Activated CD8-positive, alpha-beta memory T cell treated with anti-CD3 and anti-CD28 coated beads, Interleukin-2, amount 50 U/mL, for 24 hours (primary cell): Measurements from ENCODE around the gene HNRNPUL1.
"Not testable (repeated sequence)": the region's sequence is repeated elsewhere in the genome, so short reads cannot be mapped to it uniquely, and the experiment has no call there.

Source experiments
- DNase-seq: peaks from one replicate; pipeline ENCODE4 v3.0.0-alpha.2; 2020; ENCODE audit errors: extremely low read depth

The HNRNPUL1 gene

DNA sequence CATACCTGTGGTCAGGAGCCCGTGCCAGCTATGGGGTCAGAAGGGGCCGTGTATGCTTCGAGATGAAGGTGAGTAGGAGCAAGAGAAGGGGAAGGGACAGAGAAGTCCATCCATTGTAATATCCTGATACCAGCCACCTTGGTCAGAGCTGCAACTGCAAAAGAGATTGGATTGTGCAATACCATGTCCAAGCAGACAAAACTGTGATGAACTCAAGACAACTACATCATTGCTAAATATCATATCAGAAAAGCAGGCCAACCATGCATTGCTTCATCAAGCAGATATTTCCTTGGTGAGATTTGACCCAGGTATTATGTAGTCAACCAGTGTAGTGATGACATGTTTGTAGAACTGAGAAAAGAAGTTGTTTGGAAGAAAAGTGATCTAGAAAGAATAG lies 12.1 kb downstream of the HNRNPUL1 start:
- no peak for DNase-seq

DNA sequence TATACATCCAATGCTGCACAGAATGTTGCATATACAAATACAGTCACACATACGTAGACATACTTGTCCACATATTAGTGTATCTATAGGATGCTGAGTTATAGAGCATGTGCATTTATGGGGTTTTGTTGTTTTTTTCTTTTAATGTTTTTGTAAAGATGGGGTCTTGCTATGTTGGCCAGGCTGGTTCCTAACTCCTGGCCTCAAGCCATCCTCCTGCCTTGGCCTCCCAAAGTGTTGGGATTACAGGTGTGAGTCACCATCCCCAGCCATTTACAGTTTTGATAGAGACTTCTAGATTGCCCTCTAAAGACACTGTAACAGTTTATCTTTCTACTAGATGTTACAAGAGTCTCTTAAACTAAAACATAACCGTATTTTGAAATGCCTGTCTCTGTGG lies 14.3 kb downstream of the HNRNPUL1 start:
- DNase-seq = no peak

DNA sequence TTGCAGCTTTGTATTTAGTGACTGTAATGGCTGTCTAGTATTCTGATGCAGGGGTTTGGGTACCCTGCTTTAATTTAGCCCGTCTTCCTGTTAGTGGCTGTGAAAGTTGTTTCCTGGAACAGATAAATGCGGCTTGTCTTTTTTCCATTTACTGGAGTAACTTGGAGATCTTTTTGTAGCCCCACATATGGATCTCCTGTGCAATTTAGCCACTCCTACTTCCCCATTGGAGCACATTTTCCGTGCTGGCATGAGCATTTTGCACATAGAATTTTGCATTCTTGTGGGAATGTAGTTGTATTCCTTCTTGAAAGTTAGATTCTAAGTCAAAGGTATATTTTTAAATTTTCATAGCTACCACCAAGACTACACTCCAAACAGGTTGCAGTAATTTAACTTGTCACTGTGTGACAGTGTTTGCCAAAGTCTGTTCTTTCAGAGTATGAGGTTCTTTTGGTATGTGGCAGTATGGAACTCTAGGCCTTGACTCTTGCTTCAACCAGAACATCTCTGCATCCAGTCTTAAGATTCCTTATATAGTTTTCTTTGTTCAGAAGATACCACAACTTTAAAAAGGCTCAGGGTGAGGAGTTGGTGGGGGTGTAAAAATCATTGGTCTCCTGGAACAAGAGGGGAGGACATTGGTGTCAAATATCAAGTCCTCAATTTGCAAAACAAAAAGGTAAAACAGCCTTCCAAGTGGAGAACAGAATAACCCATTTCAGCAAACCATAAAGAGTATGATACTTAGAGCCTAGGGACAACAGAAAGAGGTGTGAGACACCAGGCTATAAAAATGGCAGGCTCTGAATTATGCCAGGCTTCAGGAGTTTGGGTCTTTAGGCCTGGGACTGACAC lies 24.7 kb downstream of the HNRNPUL1 start:
- no peak for DNase-seq

DNA sequence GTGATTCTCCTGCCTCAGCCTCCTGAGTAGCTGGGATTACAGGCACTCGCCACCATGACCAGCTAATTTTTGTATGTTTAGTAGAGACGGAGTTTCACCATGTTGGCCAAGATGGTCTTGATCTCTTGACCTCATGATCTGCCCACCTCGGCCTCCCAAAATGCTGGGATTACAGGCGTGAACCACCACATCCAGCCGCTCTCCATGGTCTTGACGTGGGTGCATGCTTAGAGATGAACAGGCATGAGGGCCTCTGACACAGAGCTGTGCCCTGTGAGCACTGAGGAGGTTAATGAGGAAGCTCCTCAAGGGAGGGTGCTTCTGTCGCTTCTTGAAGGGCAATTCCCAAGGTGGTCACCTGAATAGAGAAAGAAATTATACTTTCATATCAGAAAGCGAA lies 25.6 kb downstream of the HNRNPUL1 start:
- not testable (repeated sequence) for DNase-seq

DNA sequence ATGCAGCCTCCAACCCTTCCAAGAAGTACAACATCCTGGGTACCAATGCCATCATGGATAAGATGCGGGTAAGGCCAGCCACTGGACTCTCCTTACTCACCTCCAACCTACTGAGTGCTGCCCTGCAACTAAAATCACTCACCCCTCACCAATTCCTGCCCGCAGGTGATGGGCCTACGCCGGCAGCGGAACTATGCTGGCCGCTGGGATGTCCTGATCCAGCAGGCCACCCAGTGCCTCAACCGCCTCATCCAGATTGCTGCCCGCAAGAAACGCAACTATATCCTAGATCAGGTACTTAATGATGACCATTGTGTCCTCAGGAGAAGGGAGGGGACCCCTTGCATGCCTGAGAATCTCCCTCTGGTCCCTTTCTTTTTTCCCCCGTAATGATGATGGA lies 30.2 kb downstream of the HNRNPUL1 start:
- no peak for DNase-seq

DNA sequence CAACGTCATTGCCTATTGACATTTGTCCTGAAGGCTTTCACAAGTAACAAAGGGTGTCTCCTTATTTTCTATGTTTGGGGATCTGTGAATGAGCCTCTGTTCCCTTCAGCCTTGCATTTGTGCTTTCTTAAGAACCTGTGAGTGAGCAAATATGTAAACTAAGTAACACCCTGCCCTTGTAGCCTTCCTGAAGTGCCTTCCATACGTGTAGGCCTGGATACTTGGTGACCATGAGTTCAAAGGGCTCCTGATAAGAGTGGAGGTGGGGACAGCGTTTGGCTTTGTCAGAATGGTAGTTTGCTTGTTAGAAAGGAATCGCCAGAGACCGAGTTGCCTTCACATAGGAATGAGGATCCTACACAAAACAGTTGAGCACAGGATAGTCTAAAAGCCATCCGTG lies 31.3 kb downstream of the HNRNPUL1 start:
- no peak for DNase-seq

DNA sequence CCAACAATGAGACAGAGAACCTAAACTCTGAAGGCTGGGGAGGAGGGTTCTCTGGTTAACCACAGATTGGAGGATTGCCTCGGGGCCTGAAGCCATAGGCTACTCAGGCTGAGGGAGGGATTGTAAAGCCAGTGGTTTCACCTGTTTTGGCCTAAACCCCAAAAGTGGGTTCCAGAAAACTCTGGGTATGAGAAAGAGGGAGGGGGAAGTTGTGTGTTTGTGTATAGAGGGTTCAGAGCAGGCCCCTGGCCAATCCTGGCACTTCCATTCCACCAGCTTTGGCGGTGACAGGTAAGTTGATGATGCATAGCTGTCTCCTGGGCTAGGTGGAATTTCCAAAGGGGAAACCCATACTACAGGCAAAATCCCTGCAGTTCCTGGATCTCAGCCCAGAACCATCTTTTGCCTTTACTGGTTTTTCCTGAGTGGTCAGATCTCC lies 32.3 kb downstream of the HNRNPUL1 start:
- no peak for DNase-seq

DNA sequence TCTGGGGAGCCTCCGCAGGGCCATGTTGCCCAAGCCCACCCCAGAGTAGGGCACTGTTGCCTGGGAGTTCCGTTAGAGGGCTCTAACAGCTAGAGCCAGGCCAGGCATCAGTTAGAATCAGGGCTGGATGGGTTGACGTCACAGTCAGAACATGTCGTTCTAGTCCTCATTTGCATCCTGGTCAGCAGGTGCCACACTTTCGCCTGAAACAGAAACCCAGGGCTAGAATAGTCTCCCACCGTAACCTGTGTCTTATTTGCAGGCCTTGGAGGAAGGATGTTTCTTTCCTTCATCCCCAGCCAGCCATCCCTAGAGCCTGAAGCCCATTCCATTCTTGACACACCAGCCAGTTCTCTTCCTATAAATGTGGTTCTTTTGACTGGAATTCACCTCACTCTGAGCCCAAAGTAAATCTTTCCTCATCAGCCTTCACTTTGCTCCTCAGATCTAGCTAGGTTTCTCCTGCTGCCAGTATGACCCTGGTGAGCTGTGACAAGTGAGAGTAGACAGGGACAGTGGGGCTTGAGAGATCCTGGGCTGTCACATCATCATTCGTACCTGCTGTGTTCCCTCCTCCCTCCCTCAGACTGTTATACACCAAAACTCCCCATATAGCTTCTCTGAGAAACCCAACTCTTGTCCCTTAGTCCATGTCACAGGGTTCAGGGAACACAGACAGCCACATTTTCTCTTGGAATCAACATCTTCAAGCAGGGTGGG lies 33.6 kb downstream of the HNRNPUL1 start:
- no peak for DNase-seq

DNA sequence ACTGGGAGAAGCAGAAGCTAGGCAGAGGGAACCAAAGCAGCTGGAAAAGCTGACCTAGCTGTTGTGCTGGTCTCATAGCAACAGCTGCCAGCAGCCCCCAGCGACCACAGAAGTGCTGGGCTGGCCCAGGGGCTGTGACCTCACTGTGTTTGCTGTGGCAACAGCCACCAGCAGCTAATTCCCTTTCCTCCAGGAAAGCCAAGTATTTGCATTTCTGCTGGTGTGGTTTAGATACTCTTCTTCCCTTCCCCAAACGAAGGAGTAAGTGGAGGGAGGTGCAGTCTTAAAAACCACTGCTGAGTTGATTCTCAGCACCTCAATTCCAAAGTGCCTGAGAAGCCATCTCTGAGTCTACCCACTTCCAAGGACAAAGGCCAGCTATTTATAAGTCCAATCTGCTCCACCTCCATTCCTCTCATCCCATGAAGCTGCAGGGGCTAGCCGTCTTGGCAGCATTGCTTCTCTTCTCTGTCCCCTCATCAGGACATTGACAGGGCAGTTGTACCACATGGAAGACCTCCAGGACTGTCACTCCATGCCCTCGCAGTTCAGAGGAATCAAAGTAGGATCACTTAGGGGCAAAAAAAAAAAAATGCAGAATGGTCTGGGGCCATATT lies 34.3 kb downstream of the HNRNPUL1 start:
- no peak for DNase-seq

DNA sequence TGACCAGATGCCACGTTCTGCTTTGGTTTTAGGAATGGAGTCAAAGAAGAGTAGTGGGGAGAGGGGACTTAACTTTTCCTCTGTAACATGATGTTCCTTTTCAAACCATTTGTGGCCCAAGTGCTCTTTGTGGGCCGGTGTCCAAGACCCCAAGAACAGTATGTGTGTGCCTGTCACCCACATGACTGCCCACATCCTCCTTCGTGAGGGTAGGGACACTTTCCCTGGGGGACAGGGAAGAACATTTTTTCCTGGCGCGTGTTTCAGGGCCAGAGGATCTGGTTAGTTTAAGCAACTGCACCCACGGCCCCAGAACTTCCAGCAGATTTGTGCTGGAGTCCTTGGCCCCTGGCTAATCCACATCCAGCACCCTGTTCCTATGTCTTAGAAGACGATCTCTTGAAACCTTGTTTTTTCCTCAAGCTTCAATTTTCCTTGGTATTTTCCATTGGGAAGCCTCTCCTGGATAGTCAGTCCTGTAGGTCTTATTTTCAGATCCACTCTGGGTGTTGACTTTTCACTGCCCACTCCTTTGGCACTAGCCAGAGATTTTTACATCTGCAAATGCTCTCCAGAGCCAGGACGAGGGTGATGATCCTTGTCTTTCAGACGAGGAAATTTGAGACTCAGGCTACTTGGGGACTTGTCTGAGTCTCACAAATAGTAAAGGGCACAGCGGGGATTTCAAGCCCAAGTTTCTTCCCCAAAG lies 35.0 kb downstream of the HNRNPUL1 start:
- DNase-seq = no peak

DNA sequence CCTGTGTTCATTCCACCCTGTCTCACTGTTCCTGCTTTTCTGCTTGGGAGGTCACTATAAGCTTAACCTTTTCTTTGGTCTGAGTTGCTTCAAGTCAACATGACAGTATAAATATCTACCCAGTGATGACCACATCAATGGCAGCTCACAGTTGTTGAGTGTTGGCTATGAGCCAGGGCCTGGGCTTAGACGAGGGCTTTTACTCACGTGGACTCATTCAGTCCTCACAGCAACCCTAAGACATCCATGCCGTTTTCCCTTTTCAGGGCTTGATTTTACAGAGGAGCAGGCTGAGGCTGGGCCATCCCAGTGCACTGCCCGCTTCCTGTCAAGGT lies 35.5 kb downstream of the HNRNPUL1 start:
- no peak for DNase-seq

DNA sequence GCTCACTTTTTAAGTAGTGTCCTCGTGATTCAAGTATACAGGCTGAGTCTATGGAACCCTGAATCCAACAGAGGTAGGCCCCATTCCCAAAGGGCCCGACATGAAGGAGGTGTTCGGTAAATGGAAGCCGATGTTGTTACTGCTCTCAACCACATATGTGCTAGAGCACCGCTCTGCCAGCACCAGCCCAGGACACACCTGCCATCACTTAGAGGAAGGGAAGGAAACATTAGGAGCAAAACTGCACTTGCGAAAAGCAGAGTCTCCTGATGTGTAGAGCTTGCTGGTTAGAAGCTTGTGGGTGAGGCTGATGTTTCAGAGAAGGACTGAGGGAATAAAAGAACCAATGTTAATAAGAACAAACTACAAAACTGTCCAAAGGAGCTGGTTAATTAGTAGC lies 36.4 kb downstream of the HNRNPUL1 start:
- DNase-seq = no peak

DNA sequence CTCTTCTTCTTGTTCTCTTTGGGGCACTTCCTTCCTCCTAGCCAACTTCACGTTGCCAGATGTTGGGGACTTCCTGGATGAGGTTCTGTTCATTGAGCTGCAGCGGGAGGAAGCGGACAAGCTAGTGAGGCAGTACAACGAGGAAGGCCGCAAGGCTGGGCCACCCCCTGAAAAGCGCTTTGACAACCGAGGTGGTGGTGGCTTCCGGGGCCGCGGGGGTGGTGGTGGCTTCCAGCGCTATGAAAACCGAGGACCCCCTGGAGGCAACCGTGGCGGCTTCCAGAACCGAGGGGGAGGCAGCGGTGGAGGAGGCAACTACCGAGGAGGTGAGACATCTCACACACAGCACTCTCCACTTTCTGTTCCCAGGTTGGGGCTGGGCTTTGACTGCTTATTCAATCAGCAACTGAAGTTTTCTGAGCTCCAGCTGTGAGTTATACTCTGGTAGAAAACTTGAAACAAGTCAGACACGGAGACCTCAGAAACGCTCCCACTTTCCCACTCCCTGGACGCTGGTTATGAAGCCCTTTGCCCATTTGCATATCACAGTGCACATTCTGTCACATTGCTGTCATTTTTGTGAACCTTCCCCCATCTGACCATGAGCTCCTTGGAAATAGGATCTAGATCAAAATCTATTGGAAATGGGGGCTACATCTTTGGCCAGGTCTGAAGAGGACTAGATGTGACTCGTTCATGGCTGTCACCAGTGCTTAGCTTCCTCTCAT lies 38.6 kb downstream of the HNRNPUL1 start:
- DNase-seq = peak; percentile 56

DNA sequence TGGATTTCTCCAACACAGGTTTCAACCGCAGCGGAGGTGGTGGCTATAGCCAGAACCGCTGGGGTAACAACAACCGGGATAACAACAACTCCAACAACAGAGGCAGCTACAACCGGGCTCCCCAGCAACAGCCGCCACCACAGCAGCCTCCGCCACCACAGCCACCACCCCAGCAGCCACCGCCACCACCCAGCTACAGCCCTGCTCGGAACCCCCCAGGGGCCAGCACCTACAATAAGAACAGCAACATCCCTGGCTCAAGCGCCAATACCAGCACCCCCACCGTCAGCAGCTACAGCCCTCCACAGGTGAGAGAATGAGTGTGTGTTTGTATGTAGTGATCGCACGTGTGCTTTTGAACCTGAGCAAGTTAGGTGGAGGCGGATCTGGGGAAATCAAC lies 39.8 kb downstream of the HNRNPUL1 start:
- DNase-seq = no peak

DNA sequence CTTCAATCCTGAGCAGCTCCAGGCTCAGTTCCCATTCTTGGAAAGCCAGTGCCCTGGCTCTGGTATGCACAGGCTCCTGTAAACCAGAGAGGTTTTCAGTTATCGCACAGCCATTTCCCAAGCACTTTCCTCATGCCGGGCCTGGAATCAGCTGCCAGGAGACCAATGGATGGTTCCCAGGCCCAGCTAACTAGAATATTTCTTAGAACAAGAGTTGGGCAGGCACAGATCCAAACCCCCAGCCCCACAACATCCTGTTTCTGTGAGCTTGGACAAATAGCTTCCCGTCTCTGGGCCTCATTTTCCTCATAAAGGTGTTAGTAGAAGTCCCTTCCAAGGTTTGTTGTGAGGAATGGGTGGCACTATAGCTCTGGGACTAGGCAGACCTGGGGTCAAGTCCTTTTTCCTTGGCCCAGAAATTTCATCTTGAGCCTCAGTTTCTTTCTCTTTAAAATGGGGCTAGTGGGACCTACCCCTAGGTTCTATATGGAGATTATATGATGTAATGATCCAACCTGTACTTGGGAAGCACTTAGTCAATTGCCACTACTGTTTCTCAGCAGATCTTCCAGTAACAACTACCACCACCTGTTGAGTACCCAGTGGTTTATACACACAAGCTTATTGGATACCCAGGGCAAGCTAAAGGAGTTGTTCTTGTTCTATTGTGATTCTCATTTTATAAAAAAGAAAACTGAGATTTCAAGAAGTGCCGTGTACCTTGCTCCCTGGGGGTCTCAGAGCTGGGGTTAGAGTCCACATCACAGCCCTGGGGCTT lies 40.7 kb downstream of the HNRNPUL1 start:
- DNase-seq = no peak

DNA sequence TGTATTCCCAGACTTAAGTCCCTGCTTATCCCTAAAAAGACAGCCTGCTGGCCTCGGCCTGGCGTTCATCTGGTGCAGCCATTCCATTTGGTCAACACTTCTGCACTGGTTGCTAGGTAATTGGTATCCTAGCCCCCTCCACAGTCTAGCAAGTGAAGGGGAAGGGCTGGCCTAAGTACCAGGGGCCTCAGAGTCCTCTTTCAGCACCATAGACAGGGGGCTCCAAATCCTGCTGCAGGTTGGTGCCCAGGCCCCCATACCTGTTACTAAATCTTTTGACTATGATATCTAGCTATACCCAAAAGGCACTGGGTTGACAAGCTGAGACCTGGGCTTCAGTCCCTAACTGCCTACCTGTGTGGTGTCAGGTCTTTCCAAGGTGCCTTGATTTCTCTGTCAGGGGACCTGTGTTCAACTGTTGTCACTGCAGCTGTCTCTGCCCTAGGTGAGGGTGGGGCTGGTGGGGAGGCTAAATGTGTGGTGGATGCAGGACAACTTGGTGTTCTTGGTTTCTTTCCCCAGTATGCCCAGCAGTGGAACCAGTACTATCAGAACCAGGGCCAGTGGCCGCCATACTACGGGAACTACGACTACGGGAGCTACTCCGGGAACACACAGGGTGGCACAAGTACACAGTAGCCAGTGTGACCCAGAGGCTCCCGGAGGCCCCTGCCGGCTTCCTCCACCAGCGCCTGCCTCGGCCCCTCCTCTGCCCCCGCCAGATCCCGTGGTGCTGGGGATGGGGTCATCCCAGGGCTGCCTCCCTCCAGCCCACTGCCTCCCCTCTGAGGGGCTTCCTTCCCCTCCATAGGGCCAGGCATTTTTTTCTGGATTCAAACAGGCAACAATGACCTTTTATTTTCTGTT lies 42.0 kb downstream of the HNRNPUL1 start:
- no peak for DNase-seq

DNA sequence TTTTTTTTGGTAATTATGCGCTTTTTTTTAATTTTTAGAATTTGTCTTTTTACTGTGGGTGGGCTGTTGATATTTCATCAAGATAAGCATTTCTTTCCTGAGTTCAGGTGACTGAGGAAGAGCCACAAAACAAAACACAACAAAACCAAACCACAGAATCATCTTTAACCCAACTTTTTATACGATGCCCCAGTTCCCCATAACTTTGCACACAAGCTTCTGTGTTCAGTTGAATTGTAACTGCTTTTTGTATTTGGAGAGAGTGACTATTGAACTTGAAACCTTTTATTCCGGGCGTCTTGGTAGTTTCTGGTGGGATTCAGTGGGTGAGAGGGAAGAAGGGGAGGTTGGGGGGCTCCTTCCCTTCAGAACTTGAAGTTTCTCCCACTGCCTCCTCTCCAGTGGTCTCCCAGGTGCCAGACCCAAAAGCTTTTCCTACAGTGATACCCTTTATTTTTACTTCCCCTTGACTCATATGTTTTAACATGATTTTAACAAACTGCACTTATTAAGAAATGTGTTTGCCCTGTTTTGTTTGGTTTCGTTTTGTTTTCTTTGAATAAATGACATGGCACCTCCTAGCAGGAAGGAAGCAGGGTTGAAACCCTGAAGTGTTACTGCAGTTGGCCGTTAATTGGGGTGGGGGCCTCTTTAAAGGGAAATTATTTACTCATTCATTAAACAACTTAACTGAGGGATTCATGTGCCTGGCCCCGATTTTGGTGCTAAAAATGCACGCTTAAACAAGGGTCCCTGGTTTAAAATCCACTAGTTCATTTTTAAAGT lies 43.1 kb downstream of the HNRNPUL1 start:
- DNase-seq = no peak

DNA sequence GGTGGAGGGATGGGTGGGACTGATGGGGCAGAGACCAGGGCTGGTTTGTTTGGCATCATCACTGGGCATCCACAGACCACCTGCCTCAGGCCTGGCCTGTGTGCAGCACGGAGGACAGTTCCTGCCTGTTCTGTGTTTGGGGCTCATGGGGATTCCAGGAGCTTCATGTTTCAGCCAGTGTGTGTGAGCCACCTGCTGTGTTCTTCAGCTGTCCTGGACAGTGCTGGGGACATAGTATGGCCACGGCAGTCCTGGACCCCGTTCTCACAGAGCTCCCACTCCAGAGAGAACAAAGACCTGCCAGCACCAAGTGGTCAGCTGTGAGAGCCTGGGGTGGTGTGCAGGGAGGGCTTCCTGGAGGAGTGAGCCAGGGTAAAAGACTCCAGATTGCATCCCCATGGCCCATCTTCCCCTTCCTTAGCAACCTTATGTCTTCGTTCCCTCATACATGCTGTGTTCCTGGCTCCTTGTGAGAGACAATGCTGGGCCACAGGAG lies 43.8 kb downstream of the HNRNPUL1 start:
- no peak for DNase-seq
